GM21529 (cell line): ENCODE data around the gene GRID2IP.

Experiments
- ATAC-seq: cut with Tn5 transposase; IDR thresholded peaks from one replicate; pipeline ENCODE4 v1.9.1; 2021; ENCODE audit not compliant: unreplicated experiment

Gene GRID2IP

DNA sequence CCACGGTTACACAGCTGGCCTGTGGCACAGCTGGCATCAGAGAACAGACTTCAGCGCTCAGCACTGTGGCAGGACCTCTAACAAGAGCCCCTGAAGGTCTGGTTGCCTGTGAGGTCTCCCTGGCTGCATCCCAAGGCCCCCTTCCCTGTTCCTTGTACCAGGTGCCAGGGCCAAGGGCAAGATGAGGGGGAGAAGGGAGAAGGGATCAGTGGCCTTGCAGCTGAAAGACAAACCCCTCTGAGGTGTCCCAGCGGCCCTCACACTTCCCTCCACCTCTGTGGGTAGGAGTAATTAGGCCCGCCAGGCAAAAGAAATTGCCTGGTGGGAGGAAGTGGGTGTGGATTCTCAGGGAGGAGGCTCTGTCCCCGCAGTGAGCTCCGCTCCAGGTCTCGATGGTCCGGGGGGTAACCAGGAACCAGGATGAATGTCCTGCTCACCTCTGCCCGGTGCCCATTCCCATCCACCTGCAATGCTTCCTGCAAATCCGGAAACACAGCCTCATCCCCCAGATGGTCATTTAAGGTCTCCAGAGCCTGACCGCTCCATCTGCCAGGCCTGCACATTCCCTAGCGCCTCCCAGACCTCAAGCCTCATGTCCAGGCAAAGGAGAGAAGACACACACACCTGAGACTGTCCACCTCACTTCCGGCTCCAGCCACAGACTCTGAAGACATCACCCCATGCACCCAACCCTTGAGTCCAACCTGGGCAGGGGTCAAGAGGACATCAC lies 22.7 kb downstream of the GRID2IP start:
- ATAC-seq: no peak

DNA sequence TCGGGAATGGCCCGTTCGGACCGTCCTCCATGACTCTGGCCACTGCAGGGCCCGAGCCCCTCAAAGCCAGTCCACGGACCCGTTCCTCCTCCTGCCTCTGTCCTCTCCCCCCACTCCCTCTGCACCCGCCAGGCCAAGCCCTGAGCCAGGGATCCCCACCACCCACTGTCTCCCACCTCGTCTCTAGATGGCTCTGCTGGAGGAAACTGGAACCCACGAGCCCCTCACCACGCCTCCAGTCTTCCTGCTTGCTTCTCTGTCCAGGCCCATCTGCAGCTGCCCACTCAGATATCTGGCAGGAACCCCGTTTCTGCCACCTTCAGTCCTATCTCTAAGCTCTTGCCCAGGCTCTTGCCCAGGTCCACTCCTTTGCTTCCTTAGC lies 24.3 kb downstream of the GRID2IP start:
- ATAC-seq: no peak

- ATAC-seq: no peak
Measured at GRCh38 chr7:6520163-6520981, 30.9 kb downstream of the GRID2IP start.

DNA sequence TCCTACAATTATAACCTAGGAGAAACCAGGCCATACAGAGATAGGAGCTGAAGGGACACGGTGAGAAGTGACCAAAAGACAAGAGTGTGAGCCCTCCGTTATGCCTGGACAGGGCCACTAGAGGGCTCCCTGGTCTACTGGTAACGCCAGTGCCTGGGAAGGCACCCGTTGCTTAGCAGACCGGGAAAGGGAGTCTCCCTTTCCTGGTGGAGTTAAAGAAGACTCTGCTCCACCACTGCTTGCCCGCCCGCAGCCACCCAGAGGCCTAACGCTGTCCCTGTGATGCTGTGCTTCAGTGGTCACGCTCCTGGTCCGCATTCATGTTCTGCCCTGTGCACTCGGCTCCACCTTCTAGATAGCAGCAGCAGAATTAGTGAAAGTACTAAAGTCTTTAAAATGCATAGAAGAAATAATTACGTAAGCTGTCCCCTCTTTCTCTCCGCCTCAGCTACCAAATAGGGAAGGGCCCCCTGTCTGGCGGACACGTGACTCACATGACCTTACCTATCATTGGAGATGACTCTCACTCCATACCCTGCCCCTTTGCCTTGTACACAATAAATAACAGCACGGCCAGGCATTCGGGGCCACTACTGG lies 34.8 kb downstream of the GRID2IP start:
- peak; percentile 71 for ATAC-seq

DNA sequence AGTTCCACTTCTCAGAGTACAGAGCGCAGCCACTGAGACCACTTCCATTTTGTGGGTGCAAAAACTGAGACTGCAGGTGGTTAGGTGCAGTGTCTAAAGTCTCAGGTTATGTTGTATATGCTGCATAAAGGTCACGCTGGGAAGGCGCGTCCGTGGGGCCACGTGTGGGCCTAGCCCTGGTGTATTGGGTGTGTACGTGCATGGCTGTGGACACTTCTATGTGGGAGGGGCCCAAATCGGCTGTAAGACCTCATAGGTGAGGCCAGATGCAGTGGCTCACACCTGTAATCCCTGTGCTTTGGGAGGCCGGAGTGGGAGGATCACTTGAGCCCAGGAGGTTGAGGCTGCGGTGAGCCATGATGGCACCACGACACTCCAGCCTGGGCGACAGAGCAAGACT lies 37.7 kb downstream of the GRID2IP start:
- no peak for ATAC-seq

DNA sequence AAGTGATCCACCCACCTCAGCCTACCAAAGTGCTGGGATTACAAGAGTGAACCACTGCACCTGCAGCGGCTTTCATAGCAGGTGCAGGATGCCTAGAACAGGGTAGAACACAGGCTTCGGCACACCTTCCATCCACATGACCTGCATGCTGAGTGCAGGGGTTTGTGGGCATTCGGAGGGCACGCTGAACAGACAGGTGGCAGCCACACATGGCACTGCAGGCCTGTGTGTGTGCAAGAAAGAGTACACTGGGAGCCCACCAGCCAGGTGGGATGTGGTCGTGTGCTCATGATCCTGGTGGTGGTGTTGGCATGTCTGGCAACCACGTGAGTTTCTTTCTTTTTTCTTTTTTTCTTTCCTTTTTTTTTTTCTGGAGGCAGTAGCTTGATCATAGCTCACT lies 38.4 kb downstream of the GRID2IP start:
- no peak for ATAC-seq

- no peak for ATAC-seq
Measured at GRCh38 chr7:6510476-6511133, 40.7 kb downstream of the GRID2IP start.

GRCh38 chr7:6508950-6509349 lies 42.3 kb downstream of the GRID2IP start:
- ATAC-seq: no peak

DNA sequence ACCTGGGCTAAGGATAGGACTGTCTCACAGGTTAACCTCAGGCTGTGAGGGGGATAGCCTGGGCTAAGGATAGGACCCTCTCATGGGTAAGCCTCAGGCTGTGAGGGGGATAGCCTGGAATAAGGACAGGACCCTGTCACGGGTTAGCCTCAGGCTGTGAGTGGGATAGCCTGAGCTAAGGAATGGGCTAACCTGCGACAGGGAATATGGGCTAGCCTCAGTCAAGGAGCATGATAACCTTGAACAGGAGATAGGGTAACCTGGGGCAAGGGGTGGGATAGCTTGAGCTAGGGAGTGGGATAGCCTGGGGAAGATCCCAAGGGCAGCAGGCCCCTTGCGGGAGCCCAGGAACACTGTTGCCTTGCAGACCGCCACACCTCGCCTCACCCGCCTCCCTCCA lies 42.7 kb downstream of the GRID2IP start:
- no peak for ATAC-seq

DNA sequence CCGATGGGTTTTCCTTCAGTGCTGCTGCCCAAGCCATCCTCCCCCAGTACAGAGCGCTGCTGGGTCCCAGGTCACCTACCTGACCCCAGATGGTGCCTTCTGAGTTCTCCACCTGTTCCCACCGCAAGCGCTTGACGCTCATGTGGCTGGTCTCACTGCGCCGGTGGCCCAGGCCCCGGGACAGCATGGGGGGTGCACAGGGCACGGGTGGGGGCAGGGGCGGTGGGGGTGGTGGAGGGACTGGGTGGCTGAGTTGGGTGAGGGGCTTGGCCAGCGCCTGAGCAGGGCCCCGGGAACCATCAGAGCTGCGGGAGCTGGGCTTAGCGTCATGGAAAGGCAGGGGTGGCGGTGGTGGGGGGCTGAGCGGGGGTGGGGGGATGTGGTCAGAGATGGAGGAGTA lies 43.4 kb downstream of the GRID2IP start:
- ATAC-seq: no peak

- ATAC-seq: no peak
Measured at GRCh38 chr7:6505685-6506559, 45.3 kb downstream of the GRID2IP start.

- ATAC-seq: no peak
Measured at GRCh38 chr7:6504996-6505395, 46.3 kb downstream of the GRID2IP start.

- ATAC-seq: no peak
Measured at GRCh38 chr7:6502886-6503285, 48.4 kb downstream of the GRID2IP start.

GRCh38 chr7:6501586-6502564 lies 49.4 kb downstream of the GRID2IP start:
- ATAC-seq: no peak

DNA sequence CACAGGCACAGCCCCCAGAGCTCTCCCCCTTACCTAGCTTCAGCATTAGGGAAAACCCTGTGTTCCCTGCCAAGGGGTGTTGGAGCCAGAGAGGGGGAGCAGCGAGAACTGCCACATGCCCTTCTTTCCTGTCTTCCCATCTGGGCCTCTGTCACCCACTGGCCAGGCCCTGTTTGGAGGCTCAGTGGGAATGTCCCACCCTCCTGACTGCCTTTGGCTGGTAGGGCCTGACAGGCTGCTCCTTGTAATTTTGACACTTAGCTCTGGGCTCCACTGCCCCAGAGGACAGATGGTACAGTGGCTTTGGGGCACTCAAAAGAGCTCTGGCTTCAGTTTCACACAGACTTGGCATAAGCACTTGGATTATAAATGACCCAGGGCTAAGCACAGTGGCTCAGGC lies 50.6 kb downstream of the GRID2IP start:
- no peak for ATAC-seq

DNA sequence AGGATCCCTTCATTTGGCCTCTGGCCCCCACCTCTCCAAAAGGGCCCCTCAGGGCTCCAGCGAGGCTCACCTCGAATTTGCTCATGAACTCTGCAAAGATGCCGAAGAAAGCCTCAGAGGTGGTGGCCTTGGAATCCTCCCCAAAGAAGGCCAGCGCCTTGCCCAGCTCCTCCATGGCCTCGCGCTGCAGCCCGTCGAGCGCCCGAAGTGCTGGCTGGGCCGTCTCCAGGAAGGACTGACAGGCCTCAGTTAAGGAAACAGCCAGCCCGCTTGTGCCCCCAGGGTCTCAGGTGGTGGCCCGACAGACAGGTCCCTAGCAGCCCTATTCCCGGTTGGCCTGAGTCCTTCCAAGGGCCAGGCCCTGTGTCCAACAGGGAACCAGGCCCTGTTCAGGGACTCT lies 53.3 kb downstream of the GRID2IP start:
- no peak for ATAC-seq

- ATAC-seq: no peak
Measured at GRCh38 chr7:6497637-6497905, 53.7 kb downstream of the GRID2IP start.

- ATAC-seq: no peak
Measured at GRCh38 chr7:6496842-6497636, 54.2 kb downstream of the GRID2IP start.
